ENCODE measurements around the gene CDH26.

Gene CDH26

DNA sequence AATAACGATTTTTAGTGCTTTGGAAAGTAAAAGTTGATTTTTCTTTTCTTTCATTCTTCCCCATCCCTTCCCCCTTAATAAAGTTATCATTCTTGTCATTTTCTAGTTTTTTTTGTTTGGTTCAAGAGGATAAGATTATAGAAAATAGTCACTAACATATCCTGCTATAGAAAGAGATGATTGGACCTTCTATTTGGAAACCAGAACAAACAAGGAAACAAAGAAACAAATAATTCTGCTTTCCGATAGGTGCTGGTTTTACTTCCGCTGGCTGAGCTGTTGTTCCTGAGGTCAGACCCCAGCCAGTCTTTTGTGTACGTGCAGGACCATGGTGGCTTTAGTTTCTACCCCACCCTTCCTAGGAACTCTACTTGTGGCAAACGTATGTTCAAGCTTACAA is at the start of gene CDH26:
CDH26 (plus strand) TSS at position 301 of the 400 bp plus-strand sequence. CDS start 304 bp downstream, outside the sequence.
- no peak for DNase-seq (ENCODE audit: low read depth)

DNA sequence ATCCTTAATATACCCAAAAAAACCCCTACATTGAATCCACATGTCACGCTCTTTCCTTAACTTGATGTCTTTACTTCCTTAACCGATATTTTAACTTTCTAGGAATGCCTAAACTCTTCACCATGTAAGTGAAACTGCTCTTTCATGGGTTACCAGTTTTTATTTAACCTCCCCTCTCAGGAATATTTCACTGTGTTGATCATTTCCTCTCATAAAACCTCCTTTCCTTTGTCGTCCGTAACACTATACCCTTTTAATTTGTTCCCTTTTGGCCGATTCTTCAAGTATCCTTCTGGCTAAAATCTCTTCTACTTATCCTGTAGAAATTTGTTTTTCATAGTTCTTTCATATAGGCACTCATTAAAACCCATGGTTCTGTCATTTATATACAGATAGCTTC is 49.4 kb upstream of the CDH26 start:
- no peak for DNase-seq (ENCODE audit: low read depth)

DNA sequence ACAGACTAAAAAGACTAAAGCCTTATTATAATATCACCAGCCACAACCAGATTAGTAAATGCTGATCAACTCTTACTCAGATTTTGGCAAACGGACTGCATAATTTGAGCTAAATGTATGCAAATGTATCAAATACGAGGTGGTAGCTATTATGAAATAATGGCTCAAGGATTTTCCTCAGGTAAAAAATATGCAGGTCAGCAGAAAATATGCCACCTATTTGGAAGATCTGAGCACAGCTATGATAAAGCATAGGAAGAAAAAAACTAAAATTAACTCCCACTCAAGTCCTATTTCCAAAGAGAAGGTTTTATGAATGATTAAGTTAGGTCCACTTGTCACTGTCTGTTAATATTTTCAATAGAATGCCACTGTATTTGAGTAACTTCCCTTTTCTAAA is 47.2 kb upstream of the CDH26 start:
- no peak for DNase-seq (ENCODE audit: low read depth)

- DNase-seq (ENCODE audit: low read depth) = no peak
These were observed 45.6 kb upstream of the CDH26 start for GRCh38 chr20:59912609-59913008.

GRCh38 chr20:59920944-59921343 is 37.3 kb upstream of the CDH26 start:
- no peak for DNase-seq (ENCODE audit: low read depth)

DNA sequence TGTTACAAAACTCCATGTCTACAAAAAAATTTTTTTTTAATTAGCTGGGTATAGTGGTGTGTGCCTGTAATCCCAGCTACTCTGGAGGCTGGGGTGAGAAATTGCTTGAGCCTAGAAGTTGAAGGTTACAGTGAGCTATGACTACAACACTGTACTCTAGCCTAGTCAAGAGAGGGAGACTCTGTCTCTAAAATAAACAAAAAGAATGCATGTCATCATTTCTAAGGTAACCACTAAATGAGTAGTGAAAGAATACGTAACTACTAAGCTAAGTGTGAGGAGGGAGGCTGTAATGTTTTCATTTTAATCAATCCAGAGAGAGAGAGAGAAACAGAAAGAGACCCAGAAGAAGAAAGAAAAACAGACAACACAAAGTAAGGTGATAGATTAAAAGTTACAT is 34.7 kb upstream of the CDH26 start:
- no peak for DNase-seq (ENCODE audit: low read depth)

DNA sequence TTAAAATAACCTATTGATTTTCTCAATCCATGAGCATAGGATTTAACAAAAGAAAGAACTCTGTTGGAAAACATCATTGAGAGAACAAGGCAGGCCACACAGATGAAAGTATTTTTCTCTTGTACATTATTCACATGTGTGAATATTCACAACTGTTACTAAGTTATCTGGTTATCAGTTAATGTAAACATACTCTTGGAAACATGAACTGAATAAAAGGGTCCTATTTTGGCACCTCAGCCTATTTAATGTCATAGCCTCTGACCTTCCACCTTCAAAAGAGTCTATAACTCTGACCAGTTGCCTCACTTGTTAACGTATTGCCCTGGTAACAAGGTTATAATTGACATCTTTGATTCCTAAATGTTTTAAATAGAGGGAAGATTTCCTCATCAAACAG is 32.9 kb upstream of the CDH26 start:
- DNase-seq (ENCODE audit: low read depth) = no peak

DNA sequence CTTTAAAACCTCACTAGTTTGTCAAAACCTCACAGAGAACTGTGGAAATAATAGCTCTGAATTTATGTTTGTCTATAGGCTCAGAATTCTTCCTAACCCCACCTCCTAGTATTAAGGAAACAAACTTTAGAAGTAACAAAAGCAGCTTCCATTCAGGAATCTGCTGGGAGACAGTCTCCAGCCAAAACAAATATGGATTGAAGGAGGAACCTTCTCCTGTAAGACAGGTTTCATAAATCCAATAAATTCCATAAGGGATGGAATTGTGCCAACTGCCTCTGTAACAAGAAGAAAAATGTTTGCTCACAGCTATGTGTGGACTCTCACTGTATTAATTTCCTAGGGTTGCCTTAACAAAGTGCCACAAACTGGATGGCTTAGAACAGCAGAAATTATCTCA is 32.3 kb upstream of the CDH26 start:
- DNase-seq (ENCODE audit: low read depth) = no peak

DNA sequence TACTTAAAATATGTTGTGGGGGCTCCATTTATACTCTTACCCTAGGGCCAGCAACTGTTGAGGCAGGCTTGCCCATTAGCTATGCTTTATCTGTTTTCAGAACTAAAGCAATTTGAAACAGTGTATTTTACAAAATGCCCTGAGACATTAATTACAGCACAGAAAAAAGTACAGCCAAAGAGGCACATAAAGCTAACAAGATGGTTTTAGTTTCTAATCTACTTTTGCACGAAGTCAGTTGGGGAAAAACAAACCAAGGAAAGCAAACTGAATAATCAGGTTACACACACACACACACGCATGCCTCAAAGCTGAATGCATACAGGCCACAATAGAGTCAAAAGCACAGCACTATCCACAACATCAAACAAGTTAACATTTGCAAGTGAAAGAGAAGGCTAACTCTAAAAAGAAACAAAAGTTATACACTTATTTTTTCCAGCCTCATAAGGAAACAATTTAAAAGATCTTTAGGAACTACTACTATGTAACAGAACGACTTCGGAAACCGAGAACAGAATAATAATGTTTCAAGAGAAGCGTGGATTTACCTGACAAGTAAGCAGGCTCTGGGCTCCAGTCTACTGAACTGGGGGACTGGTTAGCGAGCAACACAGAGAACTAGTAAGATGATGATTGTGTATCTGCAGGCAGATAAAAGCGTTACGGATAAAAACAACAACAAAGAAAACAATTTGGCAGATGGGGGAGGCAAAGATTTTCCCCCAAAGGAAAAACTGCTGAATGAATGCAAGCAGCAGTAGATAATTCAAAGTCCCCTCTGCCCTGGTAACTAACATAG is 26.5 kb upstream of the CDH26 start:
- DNase-seq (ENCODE audit: low read depth) = no peak

- no peak for DNase-seq (ENCODE audit: low read depth)
These were observed 25.5 kb upstream of the CDH26 start for GRCh38 chr20:59932616-59933295.

- peak; percentile 29 for DNase-seq (ENCODE audit: low read depth)
These were observed 24.9 kb upstream of the CDH26 start, which contains the start of gene SYCP2 for GRCh38 chr20:59933296-59933848. Gene SYCP2 (minus strand): TSS chr20:59933637. CDS start chr20:59922413, 11,224 bp downstream.

DNA sequence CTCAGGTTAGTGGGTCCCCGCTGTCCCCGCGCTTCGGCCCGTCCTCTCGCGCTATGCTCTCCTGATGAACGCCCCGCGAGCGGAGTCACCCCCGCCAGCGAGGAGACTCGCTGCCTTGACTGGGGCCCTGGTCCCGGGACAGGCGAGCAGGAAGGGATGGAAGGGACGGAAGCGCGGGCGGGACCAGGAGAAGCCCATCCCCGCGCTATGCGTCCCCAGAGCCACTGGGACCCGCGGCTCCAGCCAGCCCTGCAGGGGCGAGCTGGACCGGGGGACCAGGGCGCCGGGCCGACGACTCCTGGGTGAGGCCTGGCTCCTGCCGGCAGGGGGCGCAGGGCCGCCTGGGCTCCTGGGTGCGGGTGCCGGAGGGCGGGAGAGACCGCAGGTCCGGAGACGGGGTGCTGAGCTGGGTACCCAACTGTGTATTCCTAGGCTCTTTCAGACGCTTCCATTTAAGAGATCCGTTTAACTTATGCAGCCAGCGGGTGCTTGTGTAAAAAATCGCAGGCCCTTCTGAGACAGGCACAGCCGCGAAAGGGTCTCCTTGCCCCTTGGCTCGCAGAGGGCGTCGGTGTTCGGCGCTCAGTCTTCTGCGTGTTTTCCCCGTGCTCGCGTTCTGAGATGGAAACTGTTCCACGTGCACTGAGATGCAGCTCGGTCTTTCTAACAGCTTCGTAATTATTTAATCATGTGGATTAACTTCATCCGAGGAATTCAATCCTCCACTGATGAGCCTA is 24.2 kb upstream of the CDH26 start:
- peak; percentile 68 for DNase-seq (ENCODE audit: low read depth)

DNA sequence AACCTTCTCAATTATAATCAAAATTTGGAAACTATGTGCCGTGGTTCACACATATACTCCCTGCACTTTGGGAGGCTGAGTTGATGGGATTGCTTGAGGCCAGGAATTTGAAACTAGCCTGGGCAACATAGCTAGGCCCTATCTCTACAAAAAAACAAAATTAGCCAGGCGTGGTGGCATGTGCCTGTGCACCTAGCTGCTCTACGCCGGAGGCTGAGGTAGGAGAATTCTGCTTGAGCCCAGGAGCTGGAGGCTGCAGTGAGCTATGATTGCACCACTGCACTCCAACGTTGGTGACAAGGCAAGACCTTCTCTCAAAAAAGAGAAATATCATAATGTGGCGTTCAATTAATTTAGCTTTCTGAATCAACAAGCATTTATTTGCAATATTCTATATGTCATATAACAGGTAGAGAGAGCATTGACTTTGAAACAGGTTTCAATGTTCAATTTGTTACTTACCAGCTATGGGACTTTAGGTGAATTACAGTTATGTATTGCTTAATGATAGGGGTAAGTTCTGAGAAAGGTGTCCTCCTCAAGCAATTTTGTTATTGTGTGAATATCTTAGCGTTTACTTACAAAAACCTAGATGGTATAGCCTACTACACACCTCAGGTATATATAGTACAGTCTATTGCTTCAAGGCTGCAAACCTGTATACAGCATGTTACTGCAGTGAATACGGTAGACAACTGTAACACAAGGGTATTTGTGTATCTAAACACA is 22.6 kb upstream of the CDH26 start:
- DNase-seq (ENCODE audit: low read depth) = no peak

GRCh38 chr20:59936409-59936808 is 21.8 kb upstream of the CDH26 start:
- DNase-seq (ENCODE audit: low read depth) = no peak

DNA sequence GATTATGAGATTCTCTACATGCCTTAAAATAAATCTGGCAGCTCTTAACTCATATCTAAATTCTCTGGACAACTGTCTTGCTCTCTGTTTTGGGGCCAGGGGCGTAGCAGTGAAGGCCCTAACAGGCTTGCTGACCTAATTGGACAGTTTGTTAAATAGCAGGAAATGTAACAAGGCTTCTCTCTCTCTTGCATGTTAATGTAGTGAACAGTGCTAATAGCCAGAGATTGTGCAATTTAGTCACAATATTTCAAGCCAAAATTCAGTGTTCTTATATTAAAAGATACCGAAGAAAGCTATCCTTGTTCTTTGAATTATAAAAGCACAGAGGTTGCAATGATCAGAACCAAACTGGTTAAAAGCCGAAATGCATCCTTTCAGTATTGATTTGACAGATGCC is 21.1 kb upstream of the CDH26 start:
- no peak for DNase-seq (ENCODE audit: low read depth)

- DNase-seq (ENCODE audit: low read depth) = no peak
These were observed 20.0 kb upstream of the CDH26 start for GRCh38 chr20:59938221-59938620.

- no peak for DNase-seq (ENCODE audit: low read depth)
These were observed 19.5 kb upstream of the CDH26 start for GRCh38 chr20:59938696-59939051.

DNA sequence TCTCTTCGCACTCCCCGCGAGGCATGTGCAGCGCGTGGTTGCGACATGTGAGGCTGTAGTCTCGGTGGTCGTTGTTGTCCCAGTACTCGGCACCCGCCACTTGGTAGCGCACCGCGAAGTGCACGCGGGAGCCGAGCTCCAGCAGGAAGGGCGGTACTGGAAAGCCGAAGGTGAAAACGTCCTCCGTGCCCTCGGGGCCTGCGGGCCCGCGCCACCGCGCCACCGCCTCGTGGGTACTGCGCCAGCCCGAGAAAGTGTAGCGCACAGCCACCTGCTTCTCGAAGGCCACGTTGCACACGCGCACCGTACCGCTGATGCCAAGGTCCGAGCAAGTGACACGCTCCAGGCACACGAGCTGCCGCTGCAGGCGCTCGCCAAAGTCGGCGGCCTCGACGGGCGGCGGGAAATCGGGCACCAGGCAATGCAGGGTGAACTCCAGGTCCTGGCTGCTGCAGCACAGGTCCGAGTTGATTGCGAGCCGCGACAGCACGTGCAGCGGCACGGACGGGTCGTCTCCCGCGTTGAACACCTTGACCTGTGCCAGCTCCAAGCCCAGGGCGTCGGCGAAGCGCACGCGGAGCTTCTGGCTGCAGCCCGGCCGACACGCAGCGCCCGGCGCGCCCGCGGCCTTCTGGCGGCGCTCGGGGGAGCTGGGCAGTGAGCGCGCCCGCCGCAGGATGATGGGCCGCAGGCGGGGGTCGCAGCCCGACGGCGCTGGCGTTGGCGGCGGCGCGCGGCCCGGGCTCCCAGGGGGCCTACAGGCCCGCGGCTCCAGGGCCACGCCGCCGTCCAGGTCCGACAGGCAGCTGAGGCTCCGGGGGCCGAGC is 19.0 kb upstream of the CDH26 start:
- DNase-seq (ENCODE audit: low read depth) = no peak

- DNase-seq (ENCODE audit: low read depth) = no peak
These were observed 18.4 kb upstream of the CDH26 start for GRCh38 chr20:59939879-59940128.

DNA sequence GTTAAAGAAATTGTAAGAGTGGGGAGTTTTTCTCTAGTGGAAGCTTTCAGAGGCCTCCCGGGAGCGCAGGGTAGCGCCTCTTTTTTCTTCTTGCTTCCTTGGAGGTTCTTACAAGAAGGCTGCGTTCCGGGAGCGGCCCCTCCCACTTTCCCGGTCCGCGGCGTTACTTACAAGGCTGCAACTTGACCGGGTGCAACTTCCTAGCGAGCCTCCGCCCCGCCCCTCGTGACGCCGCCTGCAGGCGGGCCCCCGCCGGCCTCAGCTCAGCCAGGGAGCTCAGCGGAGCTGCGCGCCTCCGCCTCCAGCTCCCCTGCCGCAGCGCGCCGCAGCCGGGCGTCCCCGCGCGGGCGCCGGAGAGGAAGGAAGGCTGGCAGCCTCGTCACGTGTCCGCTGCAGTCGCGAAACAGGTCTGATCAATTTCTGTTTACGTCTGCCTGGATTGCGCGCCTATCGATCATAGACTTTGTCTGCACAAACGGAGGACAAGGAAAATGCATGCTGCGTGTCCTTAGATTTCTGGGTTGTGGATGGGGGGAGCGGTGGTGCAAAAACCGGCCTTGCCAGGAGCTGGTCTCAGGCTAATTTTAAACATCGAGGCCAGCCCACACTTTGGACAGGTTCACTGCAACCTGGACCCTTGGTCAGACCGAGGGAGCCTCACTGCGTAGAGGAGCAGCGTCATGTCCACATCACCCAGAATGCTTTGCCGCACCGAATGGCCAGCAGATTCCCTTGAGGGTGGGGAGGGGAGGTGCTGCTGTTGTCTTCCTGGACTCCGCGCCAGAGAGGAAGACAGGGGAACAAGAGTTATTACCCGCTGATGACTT is 17.9 kb upstream of the CDH26 start, which contains the start of the genes FAM217B and PPP1R3D:
FAM217B (plus strand) TSS at position 261 of the 827 bp plus-strand sequence. CDS start 3,555 bp downstream, outside the sequence.
PPP1R3D (minus strand) TSS at position 177 of the 827 bp plus-strand sequence. CDS start 374 bp downstream, outside the sequence.
- peak; percentile 85 for DNase-seq (ENCODE audit: low read depth)

All from stimulated activated CD8-positive, alpha-beta memory T cell treated with anti-CD3 and anti-CD28 coated beads, Interleukin-15, amount 100 ng/mL, for 24 hours (primary cell).